HCT116 (cell line): ENCODE data around the gene STAM2. TPM values are rescaled to one million over a fixed set of nuclear protein-coding genes. Genes with fewer than 3 reads are reported as not detected.
"Not testable (repeated sequence)": the region's sequence is repeated elsewhere in the genome, so short reads cannot be mapped to it uniquely, and the experiment has no call there.

Experiments used
- ATAC-seq: fragments of 200-7000 bp; cut with Tn5 transposase; 2 replicates; pipeline ENCODE4 v1.9.1; 2020; ENCODE audit warnings: mild to moderate bottlenecking, moderate library complexity
- BruUV-seq: library from RNA; stranded (reverse); fragments of 400-500 nt; replicated peaks from 2 replicates; lab custom pipeline; 2021; lab: Mats Ljungman, UMichigan
- CTCF ChIA-PET: fragments of 300-600 bp; sonication (Branson Sonifier 250); formaldehyde crosslinking; loops from one replicate; lab custom pipeline; 2021; ENCODE audit warnings: antibody characterized with exemption; lab: Charles Lee
- POLR2A ChIA-PET: fragments of 300-600, 350-600 bp; sonication (Branson Sonifier 250); formaldehyde crosslinking; loops from one replicate; lab custom pipeline; 2021; ENCODE audit warnings: antibody characterized with exemption; lab: Charles Lee
- RAD21 ChIA-PET, 2 experiments: fragments of 300-600 bp; sonication (Branson Sonifier 250); formaldehyde crosslinking; loops; one replicate each; lab custom pipeline; 2023; ENCODE audit warnings: low total read pairs in 2 of 2; ENCODE audit not compliant: uncharacterized antibody in 2 of 2, unreplicated experiment in 2 of 2, low non-redundant PET in 1 of 2; lab: Charles Lee
- DNase-seq: peaks from one replicate; pipeline ENCODE4 v3.0.0-alpha.2; 2010; ENCODE audit warnings: low read depth, low spot score
- H2AFZ ChIP-seq: fragments of 200-600 bp; shearing (Covaris generic), sonication (generic); 2 replicates; pipeline ENCODE4 v1.6.1; 2017; ENCODE audit warnings: low read depth, mixed run types, mixed read lengths, antibody characterized with exemption, low read length; ENCODE audit not compliant: poor library complexity, severe bottlenecking
- H3K27ac ChIP-seq: 2 replicates; pipeline ENCODE4 v1.5.1; 2012; ENCODE audit warnings: low read depth, low read length
- H3K27me3 ChIP-seq: fragments of 200-600 bp; sonication (generic); 2 replicates; pipeline ENCODE4 v1.6.1; 2016; ENCODE audit warnings: mixed run types, low read length, mixed read lengths; ENCODE audit not compliant: insufficient read depth
- H3K36me3 ChIP-seq, 2 experiments: fragments of 200-500 bp in 1 of 2; fragments of 200-600 bp in 1 of 2; sonication (Bioruptor generic) in 1 of 2; sonication (generic) in 1 of 2; 2 replicates each; pipeline versions ENCODE4 v1.5.1 to v1.6.1; 2014 to 2016; ENCODE audit warnings: low read length in 2 of 2, inconsistent platforms in 1 of 2, mixed read lengths in 1 of 2, mixed run types in 1 of 2; ENCODE audit not compliant: insufficient read depth in 2 of 2, control insufficient read depth in 1 of 2
- H3K4me1 ChIP-seq, 2 experiments: fragments of 200-600 bp in 1 of 2; sonication (generic) in 1 of 2; 2 replicates each; pipeline versions ENCODE4 v1.5.1 to v1.6.1; 2012 to 2017; ENCODE audit warnings: low read length in 2 of 2, inconsistent platforms in 1 of 2, mild to moderate bottlenecking in 1 of 2, mixed read lengths in 1 of 2, mixed run types in 1 of 2, moderate library complexity in 1 of 2; ENCODE audit not compliant: insufficient read depth in 2 of 2, control insufficient read depth in 1 of 2
- H3K4me2 ChIP-seq: fragments of 200-600 bp; sonication (generic); 2 replicates; pipeline ENCODE4 v1.6.1; 2017; ENCODE audit warnings: mixed run types, low read length, mixed read lengths
- H3K4me3 ChIP-seq, 2 experiments: fragments of 200-600 bp in 1 of 2; sonication (generic) in 1 of 2; replicated peaks in 1 of 2; 2 replicates each; pipeline ENCODE4 v1.5.1; 2011 to 2016; ENCODE audit warnings: low read length in 2 of 2, control low read depth in 1 of 2, low read depth in 1 of 2, mild to moderate bottlenecking in 1 of 2, mixed read lengths in 1 of 2, mixed run types in 1 of 2
- H3K79me2 ChIP-seq: fragments of 200-600 bp; sonication (generic); 2 replicates; pipeline ENCODE4 v1.6.1; 2017; ENCODE audit warnings: mild to moderate bottlenecking, mixed run types, low read length, moderate library complexity, mixed read lengths; ENCODE audit not compliant: insufficient read depth
- H3K9ac ChIP-seq: fragments of 200-600 bp; sonication (generic); 2 replicates; pipeline ENCODE4 v1.6.1; 2016; ENCODE audit warnings: low read length, mixed read lengths
- H3K9me2 ChIP-seq: fragments of 200-600 bp; sonication (generic), shearing (Covaris generic); 2 replicates; pipeline ENCODE4 v1.6.1; 2017; ENCODE audit warnings: mixed run types, mild to moderate bottlenecking, moderate library complexity; ENCODE audit not compliant: insufficient read depth
- H3K9me3 ChIP-seq, 2 experiments: fragments of 200-500 bp in 1 of 2; fragments of 200-600 bp in 1 of 2; sonication (Bioruptor generic) in 1 of 2; sonication (generic) in 1 of 2; 2 replicates each; pipeline ENCODE4 v1.6.1; 2014 to 2017; ENCODE audit warnings: low read length in 2 of 2, mixed read lengths in 2 of 2, inconsistent platforms in 1 of 2, low read depth in 1 of 2, mild to moderate bottlenecking in 1 of 2, mixed run types in 1 of 2, moderate library complexity in 1 of 2; ENCODE audit not compliant: control insufficient read depth in 1 of 2, insufficient read depth in 1 of 2
- H4K20me1 ChIP-seq: fragments of 200-600 bp; sonication (generic), shearing (Covaris generic); 2 replicates; pipeline ENCODE4 v1.6.1; 2017; ENCODE audit warnings: mixed run types, mild to moderate bottlenecking, moderate library complexity; ENCODE audit not compliant: insufficient read depth
- CBX3 ChIP-seq: IDR thresholded peaks from 2 replicates; pipeline ENCODE4 v1.6.1; 2012; ENCODE audit warnings: low read depth
- CEBPB ChIP-seq: IDR thresholded peaks from 2 replicates; pipeline ENCODE4 v1.6.1; 2012; ENCODE audit warnings: low read depth
- EGR1 ChIP-seq: IDR thresholded peaks from 2 replicates; pipeline ENCODE4 v1.6.1; 2012; ENCODE audit warnings: low read depth
- ELF1 ChIP-seq: IDR thresholded peaks from 2 replicates; pipeline ENCODE4 v1.6.1; 2012; ENCODE audit warnings: low read depth, borderline replicate concordance
- EZH2phosphoT487 ChIP-seq: fragments of 200-600 bp; IDR thresholded peaks from 2 replicates; pipeline ENCODE4 v1.6.1; 2018; ENCODE audit warnings: antibody characterized with exemption, borderline replicate concordance
- JUND ChIP-seq: IDR thresholded peaks from 2 replicates; pipeline ENCODE4 v1.6.1; 2012
- POLR2A ChIP-seq: IDR thresholded peaks from 2 replicates; pipeline ENCODE4 v1.7.0; 2011; ENCODE audit warnings: borderline replicate concordance; ENCODE audit not compliant: insufficient read depth, insufficient read length; ENCODE audit errors: extremely low read depth
- POLR2AphosphoS5 ChIP-seq: IDR thresholded peaks from 2 replicates; pipeline ENCODE4 v1.6.1; 2011; ENCODE audit warnings: mild to moderate bottlenecking, low read depth, low read length, moderate library complexity
- RAD21 ChIP-seq: IDR thresholded peaks from 2 replicates; pipeline ENCODE4 v1.6.1; 2012; ENCODE audit warnings: low read depth, mild to moderate bottlenecking
- SIN3A ChIP-seq: IDR thresholded peaks from 2 replicates; pipeline ENCODE4 v1.6.1; 2012; ENCODE audit warnings: low read depth
- SP1 ChIP-seq: IDR thresholded peaks from 2 replicates; pipeline ENCODE4 v1.6.1; 2012; ENCODE audit warnings: low read depth
- SRF ChIP-seq: IDR thresholded peaks from 2 replicates; pipeline ENCODE4 v1.6.1; 2012; ENCODE audit warnings: low read depth
- TCF7L2 ChIP-seq: IDR thresholded peaks from 2 replicates; pipeline ENCODE4 v1.7.0; 2011; ENCODE audit warnings: borderline replicate concordance, inconsistent platforms; ENCODE audit not compliant: insufficient read depth, insufficient read length; ENCODE audit errors: extremely low read depth
- ZFX ChIP-seq: fragments of 450-650 bp; IDR thresholded peaks from 2 replicates; pipeline ENCODE4 v1.6.1; 2017
- intact Hi-C: fragments of 100-400 bp; cut with micrococcal nuclease; formaldehyde crosslinking; loops from 2 replicates; pipeline ENCODE4 v1.10.0; 2022
- total RNA-seq: library from RNA; stranded (reverse); gene quantifications from one replicate; pipeline ENCODE4 v1.2.1, GENCODE V29; 2021; ENCODE audit not compliant: unreplicated experiment
- TF ChIP-seq, protein P1 (sequence below): IDR thresholded peaks from 2 replicates; pipeline ENCODE4 v1.6.1; 2011; ENCODE audit warnings: mild to moderate bottlenecking, low read length, moderate library complexity; ENCODE audit not compliant: insufficient replicate concordance; ENCODE audit errors: extremely low read depth

The STAM2 gene
- total RNA-seq, 1 experiment from 2014 or later = 19.2 TPM

DNA sequence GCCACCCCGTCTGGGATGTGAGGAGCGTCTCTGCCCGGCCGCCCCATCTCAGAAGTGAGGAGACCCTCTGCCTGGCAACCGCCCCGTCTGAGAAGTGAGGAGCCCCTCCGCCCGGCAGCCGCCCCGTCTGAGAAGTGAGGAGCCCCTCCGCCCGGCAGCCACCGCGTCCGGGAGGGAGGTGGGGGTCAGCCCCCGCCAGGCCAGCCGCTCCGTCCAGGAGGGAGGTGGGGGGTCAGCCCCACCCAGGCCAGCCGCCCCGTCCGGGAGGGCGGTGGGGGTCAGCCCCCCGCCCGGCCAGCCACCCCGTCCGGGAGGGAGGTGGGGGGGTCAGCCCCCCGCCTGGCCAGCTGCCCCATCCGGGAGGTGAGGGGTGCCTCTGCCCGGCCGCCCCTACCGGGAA is 15.2 kb downstream of the STAM2 start:
- peaks cover 23% of the 10 kb centered on the region for H3K79me2 ChIP-seq
- H3K4me3 ChIP-seq, H3K9ac ChIP-seq, H3K9me3 ChIP-seq, H3K4me2 ChIP-seq, H4K20me1 ChIP-seq, CTCF ChIA-PET, BruUV-seq, H3K27ac ChIP-seq, H3K9me2 ChIP-seq, RAD21 ChIA-PET, ATAC-seq, H3K36me3 ChIP-seq, H2AFZ ChIP-seq, DNase-seq, H3K4me1 ChIP-seq, H3K27me3 ChIP-seq, POLR2A ChIA-PET, intact Hi-C loops: not testable (repeated sequence)

DNA sequence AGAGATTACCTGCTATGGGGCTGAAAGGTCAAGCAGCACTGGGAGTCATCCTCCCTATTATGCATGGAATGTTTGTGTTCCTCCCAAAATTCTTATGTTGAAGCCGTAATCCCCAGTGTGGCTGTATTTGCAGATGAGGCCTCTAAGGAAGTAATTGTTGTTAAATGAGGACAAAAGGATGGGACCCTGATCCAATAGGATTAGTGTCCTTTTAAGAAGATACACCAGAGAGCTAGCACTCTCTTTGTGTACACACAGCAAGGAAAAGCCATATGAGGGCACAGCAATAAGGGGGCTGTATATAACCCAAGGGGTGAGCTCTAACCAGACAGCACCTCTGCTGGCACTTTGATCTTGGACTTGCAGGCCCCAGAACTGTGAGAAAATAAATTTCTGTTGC is 18.3 kb downstream of the STAM2 start:
- CTCF ChIA-PET = no interaction called here
- Histone ChIP-seq H3K79me2 (peaks cover 5% of the 10 kb centered on the region; the same call in 1 of the 2 replicates), H3K27me3 (no peaks in the 10 kb centered on the region)

DNA sequence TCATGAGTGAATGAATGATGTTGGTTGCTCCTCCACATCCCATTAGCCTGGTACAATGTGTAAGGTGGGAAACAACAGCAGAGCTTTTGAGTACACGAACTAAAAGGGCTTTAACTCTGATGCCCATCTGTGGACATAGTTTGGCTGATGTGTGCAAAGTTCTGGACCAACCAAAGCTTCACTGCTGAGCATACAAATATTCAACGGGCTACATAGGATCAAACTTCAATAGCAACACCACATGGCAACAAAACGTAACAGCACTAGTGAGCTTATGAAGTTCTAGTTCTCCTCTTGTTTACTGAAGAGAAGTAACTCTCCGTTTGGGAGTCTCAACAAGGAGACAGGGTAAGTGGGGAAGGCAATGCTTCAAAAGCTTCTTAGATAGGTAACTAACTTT is 20.4 kb downstream of the STAM2 start:
- H3K9me2 ChIP-seq = no peaks in the 10 kb centered on the region
- ChIA-PET CTCF (interaction anchor here (0.5 to 0.8 kb wide), 2 partner anchors 12 to 118 kb away, joined by 3 read pairs; no protein-coding TSS in a partner anchor), RAD21 (no interaction called here), POLR2A (no interaction called here)
- no peak overlapping the region for H2AFZ ChIP-seq
- no peak overlapping the region for H3K4me2 ChIP-seq
- no peak overlapping the region for H3K9ac ChIP-seq
- H3K4me1 ChIP-seq = no peaks in the 10 kb centered on the region
- H3K27ac ChIP-seq = no peak overlapping the region
- no peak overlapping the region for H3K4me3 ChIP-seq
- no peaks in the 10 kb centered on the region for H3K27me3 ChIP-seq
- no peaks in the 10 kb centered on the region for H3K9me3 ChIP-seq
- intact Hi-C loops = no loop called here
- H3K79me2 ChIP-seq = 0 out of 2 replicates have a peak, but pooled peaks cover 5% of the 10 kb centered on the region
- H3K36me3 ChIP-seq = no peaks in the 10 kb centered on the region
- no peaks in the 10 kb centered on the region for H4K20me1 ChIP-seq
- ATAC-seq = no peak
- no peak for DNase-seq
- no TSS peak for BruUV-seq
- TF ChIP-seq POLR2A = no peak
- TF ChIP-seq RAD21 = no peak
- TF ChIP-seq CBX3 = no peak
- TF ChIP-seq ZFX = no peak
- TF ChIP-seq SIN3A = no peak
- TF ChIP-seq SP1 = no peak
- TF ChIP-seq, protein P1, sequence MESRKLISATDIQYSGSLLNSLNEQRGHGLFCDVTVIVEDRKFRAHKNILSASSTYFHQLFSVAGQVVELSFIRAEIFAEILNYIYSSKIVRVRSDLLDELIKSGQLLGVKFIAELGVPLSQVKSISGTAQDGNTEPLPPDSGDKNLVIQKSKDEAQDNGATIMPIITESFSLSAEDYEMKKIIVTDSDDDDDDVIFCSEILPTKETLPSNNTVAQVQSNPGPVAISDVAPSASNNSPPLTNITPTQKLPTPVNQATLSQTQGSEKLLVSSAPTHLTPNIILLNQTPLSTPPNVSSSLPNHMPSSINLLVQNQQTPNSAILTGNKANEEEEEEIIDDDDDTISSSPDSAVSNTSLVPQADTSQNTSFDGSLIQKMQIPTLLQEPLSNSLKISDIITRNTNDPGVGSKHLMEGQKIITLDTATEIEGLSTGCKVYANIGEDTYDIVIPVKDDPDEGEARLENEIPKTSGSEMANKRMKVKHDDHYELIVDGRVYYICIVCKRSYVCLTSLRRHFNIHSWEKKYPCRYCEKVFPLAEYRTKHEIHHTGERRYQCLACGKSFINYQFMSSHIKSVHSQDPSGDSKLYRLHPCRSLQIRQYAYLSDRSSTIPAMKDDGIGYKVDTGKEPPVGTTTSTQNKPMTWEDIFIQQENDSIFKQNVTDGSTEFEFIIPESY = no peak
- TF ChIP-seq TCF7L2 = no peak
- no peak for TF ChIP-seq JUND
- TF ChIP-seq POLR2AphosphoS5 = no peak
- no peak for TF ChIP-seq ELF1
- TF ChIP-seq CEBPB = no peak
- no peak for TF ChIP-seq EZH2phosphoT487
- TF ChIP-seq EGR1 = no peak

More for the DNA sequence above, 18.3 kb downstream of the STAM2 start:
- DNase-seq (no peak), ATAC-seq (no peak)
- TF ChIP-seq SRF = no peak
- no peak for TF ChIP-seq EZH2phosphoT487
- no peak for TF ChIP-seq EGR1
- TF ChIP-seq JUND = no peak
- BruUV-seq = no TSS peak
- Histone ChIP-seq H3K9me2 (no peaks in the 10 kb centered on the region), H4K20me1 (no peaks in the 10 kb centered on the region), H2AFZ (no peak overlapping the region), H3K9ac (no peak overlapping the region), H3K27ac (no peak overlapping the region), H3K9me3 (no peaks in the 10 kb centered on the region), H3K4me3 (no peak overlapping the region), H3K4me1 (no peaks in the 10 kb centered on the region), H3K36me3 (no peaks in the 10 kb centered on the region), H3K4me2 (no peak overlapping the region)
- POLR2A ChIA-PET = no interaction called here
- RAD21 ChIA-PET = no interaction called here
- intact Hi-C loops = no loop called here
